ENCODE data around the gene TOX2. TPM values are rescaled to one million over a fixed set of nuclear protein-coding genes. Genes with fewer than 3 reads are reported as not detected.

Gene TOX2
- total and polyA plus RNA-seq, 2 of the 8 experiments (the other 6 are each of a cell fraction or from before 2014, with no cell fraction given), result 1.8 to 3.4 TPM

- Histone ChIP-seq H3K23me2 (ENCODE audit: low read depth, low read length) (no peaks in the 10 kb centered on the region), H4K91ac (replicated peaks; ENCODE audit: insufficient read length, low read length) (no peak overlapping the region), H2BK12ac (ENCODE audit: low read depth, low read length) (no peak overlapping the region), H3K4me3 (ENCODE audit: extremely low read depth in 1 of 4, insufficient read depth in 2 of 4, low read depth in 3 of 4, low read length in 4 of 4) (no peak overlapping the region), H3K27me3 (replicated peaks in 1 of 4; ENCODE audit: control insufficient read depth in 3 of 4, extremely low read depth in 1 of 4, insufficient read depth in 3 of 4, low read length in 3 of 4) (no peaks in the 10 kb centered on the region), H2AFZ (ENCODE audit: low read length) (no peak overlapping the region), H3K36me3 (ENCODE audit: control insufficient read depth in 2 of 4, insufficient read depth in 4 of 4, low read length in 3 of 4) (no peaks in the 10 kb centered on the region), H2AK5ac (ENCODE audit: low read depth, low read length) (no peak overlapping the region), H3K27ac (ENCODE audit: low read depth, low read length) (no peak overlapping the region), H3K79me2 (ENCODE audit: control insufficient read depth in 1 of 2, insufficient read depth in 2 of 2, low read length in 2 of 2) (no peaks in the 10 kb centered on the region), H4K5ac (ENCODE audit: insufficient read length, low read depth, low read length) (no peak overlapping the region), H3K9me3 (ENCODE audit: insufficient read depth in 2 of 2, low read depth in 1 of 2, low read length in 1 of 2) (no peaks in the 10 kb centered on the region), H4K8ac (ENCODE audit: extremely low read depth, insufficient read depth, low read length) (no peak overlapping the region; the same call in 1 of the 2 replicates), H3K4me2 (ENCODE audit: insufficient read depth in 1 of 2, low read depth in 2 of 2, low read length in 2 of 2) (no peak overlapping the region), H2BK5ac (ENCODE audit: low read depth, low read length) (no peak overlapping the region), H2BK120ac (replicated peaks; ENCODE audit: low read depth, low read length) (no peak overlapping the region), H3K4me1 (replicated peaks in 1 of 4; ENCODE audit: control insufficient read depth in 3 of 4, insufficient read depth in 4 of 4, low read length in 3 of 4) (peaks cover 0 to 11% (median 3%) of the 10 kb centered on the region in 4 experiments; a peak in 2 of 7 replicates), H2BK15ac (ENCODE audit: low read length) (no peak overlapping the region), H3K23ac (ENCODE audit: insufficient read length) (no peak overlapping the region), H4K20me1 (replicated peaks in 1 of 2; ENCODE audit: control insufficient read depth in 1 of 2, insufficient read depth in 2 of 2, low read length in 2 of 2) (no peaks in the 10 kb centered on the region), H2BK20ac (ENCODE audit: low read length) (no peak overlapping the region), H3K9ac (replicated peaks in 1 of 4; ENCODE audit: extremely low read depth in 1 of 4, low read depth in 3 of 4, low read length in 3 of 4) (no peak overlapping the region), H3K4ac (replicated peaks; ENCODE audit: insufficient read length, low read depth, low read length) (no peak overlapping the region), H3K79me1 (ENCODE audit: low read depth, low read length) (no peaks in the 10 kb centered on the region), H3K14ac (ENCODE audit: insufficient read length) (no peak overlapping the region), H3K56ac (replicated peaks; ENCODE audit: insufficient read length, low read depth, low read length) (no peak overlapping the region), H3K18ac (ENCODE audit: extremely low read depth, low read length) (no peak overlapping the region)
- CTCF ChIA-PET (ENCODE audit: partially characterized antibody), result interaction anchor here (1.0 to 2.1 kb wide), 2 partner anchors 14 to 27 kb away, joined by 4 to 7 read pairs; no protein-coding TSS in a partner anchor
- TF ChIP-seq PHF8 (conservative IDR thresholded peaks at IDR 0.05; ENCODE audit: low read depth, low read length), result no peak
- TF ChIP-seq CBX8 (IDR thresholded peaks at IDR 0.05; ENCODE audit: borderline replicate concordance, low read depth, low read length), result no peak
- TF ChIP-seq POLR2AphosphoS5 (IDR thresholded peaks at IDR 0.05; ENCODE audit: low read depth, low read length), result no peak
- no peak for TF ChIP-seq TAF1 (IDR thresholded peaks at IDR 0.05; ENCODE audit: low read depth, low read length)
- no peak for TF ChIP-seq BCL11A (IDR thresholded peaks at IDR 0.05; ENCODE audit: low read depth in 2 of 2, low read length in 2 of 2)
- TF ChIP-seq RFX5 (IDR thresholded peaks at IDR 0.05; ENCODE audit: borderline replicate concordance, low read depth, low read length), result no peak
- FAIRE-seq, result no peak
- 80% methylated on average over 12 of the region's 12 CpGs; no CpG with 5 or more reads in 1 of the 2 experiments for WGBS, 2 experiments (ENCODE audit: extremely low coverage in 1 of 2, insufficient coverage in 1 of 2, insufficient read length in 1 of 2, insufficient replicate concordance in 2 of 2, low coverage in 1 of 2, low lambda C conversion rate in 2 of 2, missing lambda C conversion rate in 1 of 2)
- peak in 1 of 2 experiments; percentile 15 for DNase-seq (ENCODE audit: low read depth in 1 of 2, low spot score in 2 of 2)
- POLR2A ChIA-PET (ENCODE audit: partially characterized antibody), result no interaction called here
These were observed 105.9 kb downstream of the TOX2 start for GRCh38 chr20:44020406-44021148.

Measured in H1 (cell line).